HL-60 (cell line): ENCODE data around the gene MFF.

Experiments used
- DNase-seq, 2 experiments: peaks; one replicate each; pipeline ENCODE4 v3.0.0-alpha.2; 2010 to 2020; ENCODE audit warnings: low read depth in 1 of 2, low spot score in 1 of 2
- H3K27ac ChIP-seq: fragments of 250-450 bp; sonication (Bioruptor Pico); replicated peaks from 2 replicates; pipeline ENCODE4 v1.5.1; 2020; ENCODE audit warnings: mild to moderate bottlenecking, moderate library complexity
- H3K27me3 ChIP-seq: fragments of 250-450 bp; sonication (Bioruptor Pico); 2 replicates; pipeline ENCODE4 v1.5.1; 2021; ENCODE audit warnings: mild to moderate bottlenecking, moderate library complexity; ENCODE audit not compliant: insufficient read depth, poor library complexity, severe bottlenecking
- H3K4me3 ChIP-seq: replicated peaks from 2 replicates; pipeline ENCODE4 v1.5.1; 2011; ENCODE audit warnings: mild to moderate bottlenecking, control low read depth, low read length; ENCODE audit not compliant: insufficient read depth
- CTCF ChIP-seq: IDR thresholded peaks from one replicate; pipeline ENCODE4 v1.5.1; 2011; ENCODE audit warnings: low read length, control low read depth, inconsistent platforms; ENCODE audit not compliant: insufficient read depth
- GABPA ChIP-seq: IDR thresholded peaks from 2 replicates; pipeline ENCODE4 v1.6.1; 2012; ENCODE audit warnings: low read depth
- POLR2AphosphoS5 ChIP-seq: IDR thresholded peaks from 2 replicates; pipeline ENCODE4 v1.6.1; 2012; ENCODE audit warnings: low read depth
- REST ChIP-seq: IDR thresholded peaks from 2 replicates; pipeline ENCODE4 v1.6.1; 2012; ENCODE audit warnings: low read depth; ENCODE audit not compliant: insufficient replicate concordance
- SPI1 ChIP-seq: IDR thresholded peaks from 2 replicates; pipeline ENCODE4 v1.6.1; 2012; ENCODE audit warnings: low read depth, mild to moderate bottlenecking, borderline replicate concordance

The MFF gene

GRCh38 chr2:227394401-227394800, 69.3 kb downstream of the MFF start:
- TF ChIP-seq CTCF (no peak), POLR2AphosphoS5 (no peak), GABPA (no peak), REST (no peak), SPI1 (no peak)
- Histone ChIP-seq H3K4me3 (no peak overlapping the region), H3K27me3 (no peaks in the 10 kb centered on the region), H3K27ac (no peak overlapping the region)
- no peak for DNase-seq

- TF ChIP-seq CTCF: no peak
- TF ChIP-seq REST: no peak
- TF ChIP-seq POLR2AphosphoS5: no peak
- DNase-seq: no peak
- H3K27ac ChIP-seq: no peak overlapping the region
These were observed 70.5 kb downstream of the MFF start for GRCh38 chr2:227395556-227395955.

GRCh38 chr2:227397562-227397961, 72.5 kb downstream of the MFF start:
- no peak overlapping the region for H3K4me3 ChIP-seq
- TF ChIP-seq POLR2AphosphoS5: no peak
- TF ChIP-seq REST: no peak
- TF ChIP-seq SPI1: no peak
- TF ChIP-seq CTCF: no peak
- no peak for TF ChIP-seq GABPA

More at GRCh38 chr2:227395556-227395955, 70.5 kb downstream of the MFF start:
- Histone ChIP-seq H3K4me3 (no peak overlapping the region), H3K27me3 (no peaks in the 10 kb centered on the region)

More at GRCh38 chr2:227397562-227397961, 72.5 kb downstream of the MFF start:
- H3K27ac ChIP-seq: no peak overlapping the region
- DNase-seq: no peak
- no peaks in the 10 kb centered on the region for H3K27me3 ChIP-seq
